GM19455 (cell line): ENCODE data around the gene ZC3H4.
"Not testable (repeated sequence)": the region's sequence is repeated elsewhere in the genome, so short reads cannot be mapped to it uniquely, and the experiment has no call there.

Source experiments
- ATAC-seq: cut with Tn5 transposase; IDR thresholded peaks from one replicate; pipeline ENCODE4 v1.9.1; 2021; ENCODE audit not compliant: unreplicated experiment

The ZC3H4 gene

GRCh38 chr19:47089767-47090350, 23.7 kb downstream of the ZC3H4 start:
- ATAC-seq = no peak

- no peak for ATAC-seq
These were observed 27.3 kb downstream of the ZC3H4 start for GRCh38 chr19:47086280-47086679.

GRCh38 chr19:47084879-47085439, 28.6 kb downstream of the ZC3H4 start:
- no peak for ATAC-seq

GRCh38 chr19:47082493-47082892, 31.1 kb downstream of the ZC3H4 start:
- no peak for ATAC-seq

- no peak for ATAC-seq
These were observed 32.5 kb downstream of the ZC3H4 start for GRCh38 chr19:47081095-47081494.

- not testable (repeated sequence) for ATAC-seq
These were observed 35.2 kb downstream of the ZC3H4 start for GRCh38 chr19:47078351-47078750.

- ATAC-seq = no peak
These were observed 37.6 kb downstream of the ZC3H4 start for GRCh38 chr19:47075941-47076340.

GRCh38 chr19:47075179-47075810, 38.3 kb downstream of the ZC3H4 start:
- no peak for ATAC-seq

- no peak for ATAC-seq
These were observed 39.0 kb downstream of the ZC3H4 start for GRCh38 chr19:47074621-47075020.

- ATAC-seq = no peak
These were observed 40.0 kb downstream of the ZC3H4 start for GRCh38 chr19:47073574-47073973.

- no peak for ATAC-seq
These were observed 41.3 kb downstream of the ZC3H4 start for GRCh38 chr19:47072323-47072722.

- no peak for ATAC-seq
These were observed 41.8 kb downstream of the ZC3H4 start for GRCh38 chr19:47071731-47072130.

GRCh38 chr19:47070756-47071155, 42.8 kb downstream of the ZC3H4 start:
- no peak for ATAC-seq

- no peak for ATAC-seq
These were observed 43.8 kb downstream of the ZC3H4 start for GRCh38 chr19:47069795-47070194.

- no peak for ATAC-seq
These were observed 44.6 kb downstream of the ZC3H4 start for GRCh38 chr19:47068876-47069406.

- ATAC-seq = no peak
These were observed 45.3 kb downstream of the ZC3H4 start for GRCh38 chr19:47068246-47068645.

- no peak for ATAC-seq
These were observed 46.2 kb downstream of the ZC3H4 start for GRCh38 chr19:47067215-47067847.

GRCh38 chr19:47066376-47067214, 47.0 kb downstream of the ZC3H4 start:
- ATAC-seq = no peak

- no peak for ATAC-seq
These were observed 48.3 kb downstream of the ZC3H4 start for GRCh38 chr19:47065242-47065641.

GRCh38 chr19:47063874-47064273, 49.7 kb downstream of the ZC3H4 start:
- no peak for ATAC-seq

- ATAC-seq = no peak
These were observed 55.0 kb downstream of the ZC3H4 start for GRCh38 chr19:47058621-47059022.
